Measurements from ENCODE around the gene CKAP2L.

- TF ChIP-seq, protein P1, sequence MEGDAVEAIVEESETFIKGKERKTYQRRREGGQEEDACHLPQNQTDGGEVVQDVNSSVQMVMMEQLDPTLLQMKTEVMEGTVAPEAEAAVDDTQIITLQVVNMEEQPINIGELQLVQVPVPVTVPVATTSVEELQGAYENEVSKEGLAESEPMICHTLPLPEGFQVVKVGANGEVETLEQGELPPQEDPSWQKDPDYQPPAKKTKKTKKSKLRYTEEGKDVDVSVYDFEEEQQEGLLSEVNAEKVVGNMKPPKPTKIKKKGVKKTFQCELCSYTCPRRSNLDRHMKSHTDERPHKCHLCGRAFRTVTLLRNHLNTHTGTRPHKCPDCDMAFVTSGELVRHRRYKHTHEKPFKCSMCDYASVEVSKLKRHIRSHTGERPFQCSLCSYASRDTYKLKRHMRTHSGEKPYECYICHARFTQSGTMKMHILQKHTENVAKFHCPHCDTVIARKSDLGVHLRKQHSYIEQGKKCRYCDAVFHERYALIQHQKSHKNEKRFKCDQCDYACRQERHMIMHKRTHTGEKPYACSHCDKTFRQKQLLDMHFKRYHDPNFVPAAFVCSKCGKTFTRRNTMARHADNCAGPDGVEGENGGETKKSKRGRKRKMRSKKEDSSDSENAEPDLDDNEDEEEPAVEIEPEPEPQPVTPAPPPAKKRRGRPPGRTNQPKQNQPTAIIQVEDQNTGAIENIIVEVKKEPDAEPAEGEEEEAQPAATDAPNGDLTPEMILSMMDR (IDR thresholded peaks at IDR 0.05; ENCODE audit: low read depth, low read length), result no peak
- TF ChIP-seq POLR2A (IDR thresholded peaks at IDR 0.05; ENCODE audit: extremely low read depth, insufficient read length) (no peak), MYC (IDR thresholded peaks at IDR 0.05; ENCODE audit: low read depth, low read length) (no peak)
- TF ChIP-seq, protein P2, sequence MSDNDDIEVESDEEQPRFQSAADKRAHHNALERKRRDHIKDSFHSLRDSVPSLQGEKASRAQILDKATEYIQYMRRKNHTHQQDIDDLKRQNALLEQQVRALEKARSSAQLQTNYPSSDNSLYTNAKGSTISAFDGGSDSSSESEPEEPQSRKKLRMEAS (IDR thresholded peaks at IDR 0.05; ENCODE audit: low read depth, low read length), result no peak
These were observed 35.8 kb downstream of the CKAP2L start for GRCh38 chr2:112728378-112729175.

All from NB4 (cell line).